GM12865 (cell line): ENCODE measurements around the gene REX1BD.

Source experiments
- DNase-seq: peaks from one replicate; pipeline ENCODE4 v3.0.0; 2010; ENCODE audit warnings: low read depth
- H3K4me3 ChIP-seq: 2 replicates; pipeline ENCODE4 v1.5.1; 2011; ENCODE audit warnings: mild to moderate bottlenecking, low read depth, low read length, control low read depth
- TF ChIP-seq, protein P1 (sequence below): IDR thresholded peaks from 2 replicates; pipeline ENCODE4 v1.5.1; 2011; ENCODE audit warnings: low read length, control low read depth, low read depth, inconsistent platforms; ENCODE audit not compliant: insufficient read depth; ENCODE audit errors: missing control alignments

The REX1BD gene

DNA sequence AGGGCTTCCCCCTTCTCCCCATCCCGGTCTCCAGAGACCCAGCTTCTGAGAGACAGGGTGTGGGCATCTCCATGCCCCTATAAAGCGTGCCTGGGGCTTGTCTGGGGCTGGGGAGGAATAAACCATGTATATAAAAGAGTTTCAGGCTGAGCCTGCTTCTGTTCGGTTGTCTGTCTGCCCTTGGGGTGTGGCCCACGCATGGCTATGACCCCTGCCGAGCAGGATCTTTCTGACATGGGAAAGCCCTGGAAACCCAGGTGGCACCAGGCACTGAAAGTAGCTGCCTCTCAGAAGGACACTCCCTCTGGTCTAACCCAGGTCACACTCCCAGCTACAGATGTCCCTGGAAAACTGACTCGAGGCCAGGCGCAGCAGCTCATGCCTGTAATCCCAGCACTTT, 32.3 kb downstream of the REX1BD start:
- no peak overlapping the region for H3K4me3 ChIP-seq
- TF ChIP-seq, protein P1, sequence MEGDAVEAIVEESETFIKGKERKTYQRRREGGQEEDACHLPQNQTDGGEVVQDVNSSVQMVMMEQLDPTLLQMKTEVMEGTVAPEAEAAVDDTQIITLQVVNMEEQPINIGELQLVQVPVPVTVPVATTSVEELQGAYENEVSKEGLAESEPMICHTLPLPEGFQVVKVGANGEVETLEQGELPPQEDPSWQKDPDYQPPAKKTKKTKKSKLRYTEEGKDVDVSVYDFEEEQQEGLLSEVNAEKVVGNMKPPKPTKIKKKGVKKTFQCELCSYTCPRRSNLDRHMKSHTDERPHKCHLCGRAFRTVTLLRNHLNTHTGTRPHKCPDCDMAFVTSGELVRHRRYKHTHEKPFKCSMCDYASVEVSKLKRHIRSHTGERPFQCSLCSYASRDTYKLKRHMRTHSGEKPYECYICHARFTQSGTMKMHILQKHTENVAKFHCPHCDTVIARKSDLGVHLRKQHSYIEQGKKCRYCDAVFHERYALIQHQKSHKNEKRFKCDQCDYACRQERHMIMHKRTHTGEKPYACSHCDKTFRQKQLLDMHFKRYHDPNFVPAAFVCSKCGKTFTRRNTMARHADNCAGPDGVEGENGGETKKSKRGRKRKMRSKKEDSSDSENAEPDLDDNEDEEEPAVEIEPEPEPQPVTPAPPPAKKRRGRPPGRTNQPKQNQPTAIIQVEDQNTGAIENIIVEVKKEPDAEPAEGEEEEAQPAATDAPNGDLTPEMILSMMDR = no peak
- DNase-seq = no peak

DNA sequence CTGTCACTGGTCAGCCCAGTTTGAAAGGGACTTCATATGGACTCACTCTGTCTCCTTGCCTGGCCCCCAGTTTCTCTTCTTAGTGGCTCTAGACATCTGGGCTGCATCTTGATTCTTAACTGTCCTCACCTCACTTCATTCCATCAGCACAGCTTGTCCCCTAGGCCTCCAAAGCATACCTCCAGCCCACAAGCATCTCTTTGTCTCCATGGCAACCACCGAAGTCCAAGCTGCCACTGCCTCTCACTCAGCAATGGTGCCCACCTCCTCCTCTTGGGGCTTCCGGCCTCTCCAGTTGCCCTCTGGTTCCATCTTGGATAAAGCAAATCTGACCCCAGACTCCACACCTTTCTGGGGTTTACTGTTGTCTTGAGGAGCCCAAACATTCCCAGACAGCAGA, 38.3 kb downstream of the REX1BD start:
- no peak overlapping the region for H3K4me3 ChIP-seq
- DNase-seq = no peak
- TF ChIP-seq, protein P1 = no peak

DNA sequence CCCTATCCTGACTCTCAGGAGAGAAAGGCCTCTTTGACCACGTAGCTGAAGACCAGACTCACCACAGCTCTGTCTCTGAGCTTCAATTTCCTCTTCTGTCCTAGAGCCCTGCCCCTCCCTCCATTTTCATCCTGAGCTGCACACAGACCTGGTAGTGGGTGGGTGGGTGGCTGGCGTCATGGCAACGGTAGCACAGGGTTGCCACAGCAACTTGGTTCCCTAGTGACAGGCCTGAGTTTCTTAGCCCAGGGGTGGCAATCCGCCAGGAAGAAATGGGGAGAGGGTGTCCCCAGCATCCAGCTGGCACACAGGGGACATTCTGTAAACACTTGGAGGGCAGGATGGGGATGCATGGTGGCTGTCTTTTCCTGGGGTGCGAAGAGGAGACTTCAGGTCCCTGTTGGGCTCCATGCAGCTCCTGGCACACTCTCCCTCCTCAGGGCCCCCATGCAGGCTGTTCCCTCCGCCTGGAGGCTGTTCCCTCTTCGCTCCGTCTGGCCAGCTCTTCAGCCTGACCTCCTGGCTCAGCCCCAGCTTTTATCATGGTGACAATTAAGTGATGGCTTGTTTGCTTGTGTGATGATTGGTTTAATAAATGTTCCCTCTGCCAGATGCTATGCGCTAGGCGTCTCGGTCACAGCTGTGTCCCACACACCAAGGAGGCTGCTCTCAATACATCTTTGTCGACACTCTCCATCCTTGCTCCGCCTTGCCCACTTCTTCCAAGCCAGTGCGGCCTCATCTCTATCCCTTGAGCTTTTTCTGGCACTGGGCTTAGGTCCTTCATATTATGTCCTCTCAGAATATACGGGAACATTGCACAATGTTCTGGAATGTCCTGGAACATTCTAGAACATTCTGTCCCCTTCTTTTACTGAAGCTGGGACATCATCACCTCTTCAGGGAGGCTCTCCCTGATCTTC, 40.8 kb downstream of the REX1BD start:
- TF ChIP-seq, protein P1 = no peak
- no peak overlapping the region for H3K4me3 ChIP-seq
- DNase-seq = no peak

DNA sequence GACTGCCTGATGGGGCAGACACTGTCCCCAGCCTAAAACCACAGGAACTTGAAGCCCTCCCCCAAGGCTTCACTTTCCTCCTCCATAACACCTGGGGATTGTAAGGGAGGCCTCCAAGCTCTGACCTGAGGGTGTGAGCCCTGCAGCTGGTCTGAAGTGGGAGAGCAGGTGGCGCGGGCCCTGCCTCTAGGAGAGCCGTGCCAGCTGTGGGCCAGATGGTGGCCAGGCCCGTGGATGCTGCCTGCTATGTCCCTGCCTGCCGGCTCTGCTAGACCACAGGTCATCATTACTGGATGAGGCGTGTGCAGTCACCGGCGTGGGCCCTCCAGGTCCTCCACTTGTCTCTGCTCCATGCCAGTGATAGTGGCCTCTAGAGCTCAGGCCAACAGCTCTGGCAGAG, 44.7 kb downstream of the REX1BD start:
- TF ChIP-seq, protein P1 = no peak
- no peak overlapping the region for H3K4me3 ChIP-seq
- no peak for DNase-seq

DNA sequence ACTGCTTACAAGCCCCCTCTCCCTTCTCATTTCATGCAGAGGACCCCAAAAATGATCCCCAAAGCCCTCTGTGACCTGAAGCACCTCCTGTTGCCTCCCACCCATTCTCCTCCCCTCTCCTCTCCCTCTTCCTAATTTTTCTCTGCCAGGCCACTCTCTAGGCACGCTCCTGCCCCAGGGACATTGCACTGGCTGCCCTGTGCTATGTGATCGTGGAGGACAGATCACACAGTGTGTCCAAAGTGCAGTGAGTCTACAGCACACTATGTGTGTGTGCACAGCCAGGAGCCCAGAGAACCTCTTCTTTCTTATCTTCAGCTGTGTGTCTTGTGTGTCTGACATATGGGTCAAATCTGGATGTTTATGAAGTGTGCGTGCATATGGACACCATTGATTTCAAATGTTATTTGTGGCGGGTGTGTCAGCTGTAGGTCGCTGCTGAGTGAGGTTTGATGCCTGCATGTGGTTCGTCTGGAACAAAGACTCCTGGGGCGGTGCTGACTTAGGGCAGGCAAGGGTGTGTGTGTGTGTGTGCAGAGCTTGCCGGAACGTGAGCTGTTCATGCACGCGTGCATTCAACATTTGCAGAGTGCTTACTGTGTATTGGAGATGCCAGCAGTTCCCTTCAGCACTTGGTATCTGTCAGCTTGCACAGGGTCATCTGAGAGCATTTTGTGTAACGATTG, 46.2 kb downstream of the REX1BD start:
- TF ChIP-seq, protein P1 = no peak
- DNase-seq = no peak
- H3K4me3 ChIP-seq = no peak overlapping the region

DNA sequence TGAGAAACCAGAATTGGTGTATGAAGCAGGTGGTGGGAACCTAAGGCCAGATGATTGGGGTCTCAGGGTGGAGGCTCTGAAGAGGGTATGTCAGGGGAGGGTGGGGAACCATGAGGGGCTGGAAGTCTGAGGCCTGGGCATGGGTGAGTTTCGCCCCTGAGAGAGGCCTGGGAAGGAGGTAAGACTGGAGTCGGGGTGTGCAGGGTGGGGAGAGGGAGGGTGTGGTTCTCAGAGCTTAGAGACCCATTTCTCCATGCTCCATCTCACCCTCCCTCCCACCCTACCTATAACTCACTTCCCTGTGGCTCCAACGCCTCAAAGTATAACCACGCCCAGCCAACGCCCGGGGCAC, 47.2 kb downstream of the REX1BD start:
- DNase-seq = no peak
- TF ChIP-seq, protein P1 = no peak
- no peak overlapping the region for H3K4me3 ChIP-seq
